GM19452 (cell line): ENCODE data around the gene ITGB5.

Experiments
- ATAC-seq: cut with Tn5 transposase; IDR thresholded peaks from one replicate; pipeline ENCODE4 v1.9.1; 2021; ENCODE audit not compliant: unreplicated experiment

The ITGB5 gene, protein sequence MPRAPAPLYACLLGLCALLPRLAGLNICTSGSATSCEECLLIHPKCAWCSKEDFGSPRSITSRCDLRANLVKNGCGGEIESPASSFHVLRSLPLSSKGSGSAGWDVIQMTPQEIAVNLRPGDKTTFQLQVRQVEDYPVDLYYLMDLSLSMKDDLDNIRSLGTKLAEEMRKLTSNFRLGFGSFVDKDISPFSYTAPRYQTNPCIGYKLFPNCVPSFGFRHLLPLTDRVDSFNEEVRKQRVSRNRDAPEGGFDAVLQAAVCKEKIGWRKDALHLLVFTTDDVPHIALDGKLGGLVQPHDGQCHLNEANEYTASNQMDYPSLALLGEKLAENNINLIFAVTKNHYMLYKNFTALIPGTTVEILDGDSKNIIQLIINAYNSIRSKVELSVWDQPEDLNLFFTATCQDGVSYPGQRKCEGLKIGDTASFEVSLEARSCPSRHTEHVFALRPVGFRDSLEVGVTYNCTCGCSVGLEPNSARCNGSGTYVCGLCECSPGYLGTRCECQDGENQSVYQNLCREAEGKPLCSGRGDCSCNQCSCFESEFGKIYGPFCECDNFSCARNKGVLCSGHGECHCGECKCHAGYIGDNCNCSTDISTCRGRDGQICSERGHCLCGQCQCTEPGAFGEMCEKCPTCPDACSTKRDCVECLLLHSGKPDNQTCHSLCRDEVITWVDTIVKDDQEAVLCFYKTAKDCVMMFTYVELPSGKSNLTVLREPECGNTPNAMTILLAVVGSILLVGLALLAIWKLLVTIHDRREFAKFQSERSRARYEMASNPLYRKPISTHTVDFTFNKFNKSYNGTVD

GRCh38 chr3:124887177-124887931 lies at the start of gene ITGB5:
Gene ITGB5, minus strand, starts transcription at chr3:124887365. Its CDS starts 365 bp downstream, at chr3:124887000.
- peak; percentile 65 for ATAC-seq

GRCh38 chr3:124935794-124936542 lies 48.8 kb upstream of the ITGB5 start:
- no peak for ATAC-seq

GRCh38 chr3:124935264-124935663 lies 48.1 kb upstream of the ITGB5 start:
- no peak for ATAC-seq

- ATAC-seq: no peak
These were observed 47.4 kb upstream of the ITGB5 start, which contains the start of gene MUC13 for GRCh38 chr3:124934577-124934976. Gene MUC13, minus strand, starts transcription at chr3:124934751. Its CDS starts 39 bp downstream, at chr3:124934712.

- no peak for ATAC-seq
These were observed 41.4 kb upstream of the ITGB5 start for GRCh38 chr3:124928333-124929202.

DNA sequence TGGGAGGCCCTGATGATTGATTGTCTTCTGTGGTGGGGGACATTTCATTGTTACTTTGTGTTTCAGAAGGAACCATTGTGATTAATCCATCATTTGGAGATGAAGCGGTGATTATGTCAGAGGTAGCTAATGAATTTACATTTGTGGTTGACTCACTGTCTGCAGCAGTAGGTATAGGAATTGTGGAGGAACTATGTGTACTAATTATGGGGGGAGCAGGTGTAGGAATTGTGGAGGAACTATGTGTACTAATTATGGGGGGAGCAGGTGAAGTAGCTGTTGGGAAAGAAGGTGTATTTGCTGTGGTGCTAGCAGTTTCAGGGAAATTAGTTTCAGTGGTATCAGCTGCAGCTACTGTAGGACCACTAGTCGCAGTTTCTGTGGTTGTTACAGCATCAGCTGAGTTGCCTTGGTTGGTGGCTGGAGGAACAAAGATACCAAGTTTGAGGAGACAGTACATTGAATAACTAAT lies 40.4 kb upstream of the ITGB5 start:
- peak; percentile 84 for ATAC-seq

- no peak for ATAC-seq
These were observed 39.4 kb upstream of the ITGB5 start for GRCh38 chr3:124926426-124927101.

DNA sequence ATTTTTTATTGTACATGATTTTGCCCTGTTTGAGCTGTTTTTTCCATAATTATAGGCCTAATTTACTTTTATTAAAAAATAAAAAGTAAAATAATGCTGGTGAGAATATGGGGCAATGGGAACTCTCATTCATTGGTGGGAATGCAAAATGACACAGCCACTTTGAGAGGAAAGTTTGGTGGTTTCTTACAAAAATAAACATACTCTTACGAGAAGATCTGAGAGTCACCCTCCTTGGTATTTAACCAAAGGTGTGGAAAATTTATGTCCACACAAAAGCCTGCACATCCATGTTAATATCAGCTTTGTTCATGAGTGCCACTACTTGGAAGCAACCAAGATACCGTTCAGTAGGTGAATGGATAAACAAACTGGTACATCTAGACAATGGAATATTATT lies 37.6 kb upstream of the ITGB5 start:
- no peak for ATAC-seq

- ATAC-seq: no peak
These were observed 36.7 kb upstream of the ITGB5 start for GRCh38 chr3:124923833-124924232.

- no peak for ATAC-seq
These were observed 33.6 kb upstream of the ITGB5 start for GRCh38 chr3:124920718-124921117.

GRCh38 chr3:124919756-124920155 lies 32.6 kb upstream of the ITGB5 start:
- no peak for ATAC-seq

DNA sequence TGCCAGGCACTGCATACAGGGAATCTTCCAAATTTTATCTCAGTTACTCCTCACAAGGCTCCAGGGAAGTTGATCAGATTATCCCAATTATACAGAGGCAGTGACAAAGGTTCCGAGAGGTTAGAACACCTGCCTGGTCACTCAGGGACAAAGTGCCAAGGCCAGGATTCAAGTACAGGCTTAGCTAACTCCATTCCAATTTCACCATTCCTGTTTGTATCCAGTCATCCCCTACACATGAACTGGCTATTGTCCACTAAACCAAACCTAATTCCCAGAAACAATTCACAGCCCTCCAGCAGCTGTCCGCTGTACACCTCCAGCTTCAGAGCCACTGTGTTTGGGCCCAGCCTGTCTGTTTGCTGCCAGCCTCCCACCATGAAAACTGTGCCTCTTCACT lies 31.4 kb upstream of the ITGB5 start:
- no peak for ATAC-seq

- ATAC-seq: no peak
These were observed 29.8 kb upstream of the ITGB5 start for GRCh38 chr3:124916837-124917409.

DNA sequence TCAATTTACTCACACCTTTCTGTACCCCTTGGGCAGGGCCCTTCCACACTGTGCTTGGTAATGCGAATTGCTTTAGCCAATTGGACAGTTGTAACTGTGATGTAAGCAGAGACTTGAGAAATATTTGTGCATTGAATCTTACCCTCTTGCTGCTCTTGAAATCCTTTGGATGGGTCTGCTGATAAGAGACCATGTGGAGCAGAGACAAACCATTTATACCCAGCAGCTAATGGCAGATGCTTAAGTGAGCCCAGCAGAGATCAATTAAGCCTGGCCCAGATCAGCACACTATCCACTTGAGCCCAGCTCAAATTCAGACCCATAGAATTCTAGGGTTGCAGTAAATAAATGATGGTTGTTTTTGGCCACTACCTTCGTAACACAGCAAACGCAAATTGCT lies 28.1 kb upstream of the ITGB5 start:
- no peak for ATAC-seq

DNA sequence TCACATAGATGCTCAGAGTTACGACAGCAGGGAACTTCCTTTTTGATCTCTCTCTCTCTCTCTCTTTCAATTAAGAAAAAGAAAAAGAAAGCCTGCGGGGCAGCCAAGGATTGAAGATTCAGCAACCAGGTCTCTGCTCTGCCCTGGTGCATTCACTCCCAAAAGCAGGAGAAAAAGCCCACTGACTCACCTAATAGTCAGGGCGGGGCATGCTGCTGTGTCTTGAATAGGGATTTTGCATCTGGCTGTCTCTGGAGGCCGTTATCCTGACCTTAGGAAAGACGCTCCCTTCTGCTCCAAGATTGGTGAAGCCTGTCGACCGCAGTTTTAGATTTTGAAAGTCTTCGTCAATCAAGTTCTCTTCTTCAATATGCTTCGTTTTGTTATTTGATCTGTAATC lies 20.8 kb upstream of the ITGB5 start:
- no peak for ATAC-seq

- ATAC-seq: no peak
These were observed 17.8 kb upstream of the ITGB5 start for GRCh38 chr3:124904835-124905492.

DNA sequence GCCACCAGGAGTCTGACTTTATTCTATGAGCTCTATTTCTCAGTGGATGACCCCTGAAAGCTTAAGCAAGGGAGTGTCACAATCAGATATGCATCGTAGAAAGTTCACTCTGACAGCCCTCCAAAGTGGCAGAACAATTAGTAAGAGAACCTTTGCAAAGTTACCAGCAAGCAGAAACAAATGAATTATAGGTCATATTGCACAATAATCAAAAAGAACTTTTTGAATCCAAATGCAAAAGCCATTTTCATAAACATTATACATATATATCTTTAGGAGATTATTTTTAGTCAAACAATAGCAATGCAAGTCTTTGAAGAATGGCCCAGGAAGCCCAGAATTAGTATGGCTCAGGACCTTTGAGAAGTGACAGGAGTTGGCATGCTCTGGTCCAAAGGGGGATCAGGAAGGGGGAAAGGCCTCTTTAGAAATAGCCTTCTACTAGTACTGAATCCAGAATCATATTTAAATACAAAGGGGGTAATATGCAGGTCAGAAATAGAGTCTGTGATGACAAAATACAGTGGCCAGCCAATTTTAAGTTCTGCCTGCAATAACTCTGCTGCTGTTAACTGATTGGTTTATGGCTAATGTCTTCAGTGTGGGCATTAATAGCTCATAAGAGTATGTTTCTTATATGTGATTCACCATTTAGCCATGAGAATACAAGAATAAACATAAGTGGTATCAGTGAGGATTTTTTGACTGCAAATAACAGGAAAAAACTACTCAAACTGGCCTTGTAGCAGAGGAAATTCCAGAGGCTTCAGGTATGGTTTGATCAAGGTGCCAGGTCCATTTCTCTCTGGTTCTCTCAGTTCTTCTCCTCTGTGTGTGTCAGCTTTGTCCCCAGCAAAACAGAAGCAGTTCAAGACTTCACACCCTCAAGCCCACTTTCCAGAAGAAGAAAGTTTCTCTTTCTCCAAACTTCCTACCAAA lies 17.0 kb upstream of the ITGB5 start:
- no peak for ATAC-seq
